ENCODE results near the gene DOCK9. TPM values are rescaled to one million over a fixed set of nuclear protein-coding genes. Genes with fewer than 3 reads are reported as not detected.

Gene DOCK9
- total RNA-seq, 1 experiment from 2014 or later: 30.5 TPM

DNA sequence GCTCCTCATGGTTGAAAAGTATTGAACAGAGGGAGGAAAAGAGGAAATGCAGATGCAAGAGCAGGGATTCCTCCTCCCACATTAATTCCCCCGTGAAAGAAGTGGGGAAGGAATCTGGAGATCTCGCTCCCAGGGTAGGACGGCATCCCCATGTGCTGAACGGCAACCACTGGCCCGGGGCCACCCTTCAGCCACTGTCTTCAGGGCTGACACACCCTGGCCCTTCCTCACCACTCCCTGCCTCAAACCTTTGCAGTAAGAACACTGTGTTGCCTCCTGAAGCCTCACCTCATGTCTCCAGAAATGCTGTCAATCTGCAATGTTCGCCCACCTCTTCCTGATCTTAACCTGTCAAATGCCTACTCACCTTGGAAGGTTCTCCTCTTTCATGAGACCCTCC is 10.9 kb upstream of the DOCK9 start:
- no peak for ATAC-seq
- TF ChIP-seq POLR2AphosphoS5 (IDR thresholded peaks at IDR 0.05; ENCODE audit: low read depth, low read length): no peak
- TF ChIP-seq, protein P1, sequence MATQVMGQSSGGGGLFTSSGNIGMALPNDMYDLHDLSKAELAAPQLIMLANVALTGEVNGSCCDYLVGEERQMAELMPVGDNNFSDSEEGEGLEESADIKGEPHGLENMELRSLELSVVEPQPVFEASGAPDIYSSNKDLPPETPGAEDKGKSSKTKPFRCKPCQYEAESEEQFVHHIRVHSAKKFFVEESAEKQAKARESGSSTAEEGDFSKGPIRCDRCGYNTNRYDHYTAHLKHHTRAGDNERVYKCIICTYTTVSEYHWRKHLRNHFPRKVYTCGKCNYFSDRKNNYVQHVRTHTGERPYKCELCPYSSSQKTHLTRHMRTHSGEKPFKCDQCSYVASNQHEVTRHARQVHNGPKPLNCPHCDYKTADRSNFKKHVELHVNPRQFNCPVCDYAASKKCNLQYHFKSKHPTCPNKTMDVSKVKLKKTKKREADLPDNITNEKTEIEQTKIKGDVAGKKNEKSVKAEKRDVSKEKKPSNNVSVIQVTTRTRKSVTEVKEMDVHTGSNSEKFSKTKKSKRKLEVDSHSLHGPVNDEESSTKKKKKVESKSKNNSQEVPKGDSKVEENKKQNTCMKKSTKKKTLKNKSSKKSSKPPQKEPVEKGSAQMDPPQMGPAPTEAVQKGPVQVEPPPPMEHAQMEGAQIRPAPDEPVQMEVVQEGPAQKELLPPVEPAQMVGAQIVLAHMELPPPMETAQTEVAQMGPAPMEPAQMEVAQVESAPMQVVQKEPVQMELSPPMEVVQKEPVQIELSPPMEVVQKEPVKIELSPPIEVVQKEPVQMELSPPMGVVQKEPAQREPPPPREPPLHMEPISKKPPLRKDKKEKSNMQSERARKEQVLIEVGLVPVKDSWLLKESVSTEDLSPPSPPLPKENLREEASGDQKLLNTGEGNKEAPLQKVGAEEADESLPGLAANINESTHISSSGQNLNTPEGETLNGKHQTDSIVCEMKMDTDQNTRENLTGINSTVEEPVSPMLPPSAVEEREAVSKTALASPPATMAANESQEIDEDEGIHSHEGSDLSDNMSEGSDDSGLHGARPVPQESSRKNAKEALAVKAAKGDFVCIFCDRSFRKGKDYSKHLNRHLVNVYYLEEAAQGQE (IDR thresholded peaks at IDR 0.05; ENCODE audit: insufficient read depth in 1 of 2, low read depth in 2 of 2, low read length in 1 of 2): no peak
- TF ChIP-seq SIN3A (IDR thresholded peaks at IDR 0.05; ENCODE audit: borderline replicate concordance, insufficient read depth, low read depth, low read length): no peak
- TF ChIP-seq TCF7L2 (IDR thresholded peaks at IDR 0.05; ENCODE audit: low read depth, low read length): no peak
- TF ChIP-seq, protein P2, sequence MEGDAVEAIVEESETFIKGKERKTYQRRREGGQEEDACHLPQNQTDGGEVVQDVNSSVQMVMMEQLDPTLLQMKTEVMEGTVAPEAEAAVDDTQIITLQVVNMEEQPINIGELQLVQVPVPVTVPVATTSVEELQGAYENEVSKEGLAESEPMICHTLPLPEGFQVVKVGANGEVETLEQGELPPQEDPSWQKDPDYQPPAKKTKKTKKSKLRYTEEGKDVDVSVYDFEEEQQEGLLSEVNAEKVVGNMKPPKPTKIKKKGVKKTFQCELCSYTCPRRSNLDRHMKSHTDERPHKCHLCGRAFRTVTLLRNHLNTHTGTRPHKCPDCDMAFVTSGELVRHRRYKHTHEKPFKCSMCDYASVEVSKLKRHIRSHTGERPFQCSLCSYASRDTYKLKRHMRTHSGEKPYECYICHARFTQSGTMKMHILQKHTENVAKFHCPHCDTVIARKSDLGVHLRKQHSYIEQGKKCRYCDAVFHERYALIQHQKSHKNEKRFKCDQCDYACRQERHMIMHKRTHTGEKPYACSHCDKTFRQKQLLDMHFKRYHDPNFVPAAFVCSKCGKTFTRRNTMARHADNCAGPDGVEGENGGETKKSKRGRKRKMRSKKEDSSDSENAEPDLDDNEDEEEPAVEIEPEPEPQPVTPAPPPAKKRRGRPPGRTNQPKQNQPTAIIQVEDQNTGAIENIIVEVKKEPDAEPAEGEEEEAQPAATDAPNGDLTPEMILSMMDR (IDR thresholded peaks at IDR 0.05): no peak
- Histone ChIP-seq H3K27ac (ENCODE audit: low read length) (no peak overlapping the region), H3K9me3 (ENCODE audit: control insufficient read depth, insufficient read depth, low read depth, low read length) (no peaks in the 10 kb centered on the region), H3K4me1 (ENCODE audit: control insufficient read depth, insufficient read depth, low read length) (peaks cover 8% of the 10 kb centered on the region), H3K36me3 (ENCODE audit: control insufficient read depth, insufficient read depth, low read length) (no peaks in the 10 kb centered on the region), H3K4me3 (ENCODE audit: low read depth in 2 of 2, low read length in 2 of 2) (no peak overlapping the region), H3K27me3 (ENCODE audit: control insufficient read depth, insufficient read depth, low read length) (no peaks in the 10 kb centered on the region)
- DNase-seq (ENCODE audit: low read depth, low spot score): no peak
- ChIA-PET POLR2A (no interaction called here), CTCF (no interaction called here)
- intact Hi-C loops (cut with micrococcal nuclease; ENCODE audit: unreplicated experiment): no loop called here
- in situ Hi-C loops (cut with HindIII; ENCODE audit: low pct_unique_long_range_greater_than_20kb, low sequenced_read_pairs): no loop called here
- BruUV-seq (replicated peaks): no TSS peak

DNA sequence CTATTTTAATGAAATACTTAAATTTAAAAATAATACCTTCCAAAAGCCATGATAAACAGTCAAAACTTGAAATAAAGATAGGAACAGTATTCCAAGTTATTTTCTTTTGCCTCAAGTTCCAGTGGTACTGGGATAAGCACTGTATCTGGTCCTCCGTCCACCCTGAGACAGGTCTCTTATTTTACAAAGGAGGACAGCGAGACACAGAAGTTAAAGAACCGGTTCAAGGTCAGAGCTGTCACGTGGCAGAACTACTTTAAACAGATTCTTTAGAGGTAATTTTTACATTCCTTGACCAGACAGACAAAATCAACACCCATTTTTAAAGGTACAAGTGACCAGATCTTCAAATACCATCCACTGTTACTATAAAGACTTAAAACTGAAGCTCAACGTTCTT is 10.4 kb upstream of the DOCK9 start:
- no TSS peak for BruUV-seq (replicated peaks)
- TF ChIP-seq SIN3A (IDR thresholded peaks at IDR 0.05; ENCODE audit: borderline replicate concordance, insufficient read depth, low read depth, low read length): no peak
- no peak for TF ChIP-seq TCF7L2 (IDR thresholded peaks at IDR 0.05; ENCODE audit: low read depth, low read length)
- TF ChIP-seq, protein P1 (IDR thresholded peaks at IDR 0.05; ENCODE audit: insufficient read depth in 1 of 2, low read depth in 2 of 2, low read length in 1 of 2): no peak
- no peak for TF ChIP-seq POLR2AphosphoS5 (IDR thresholded peaks at IDR 0.05; ENCODE audit: low read depth, low read length)
- TF ChIP-seq, protein P2 (IDR thresholded peaks at IDR 0.05): no peak
- Histone ChIP-seq H3K9me3 (ENCODE audit: control insufficient read depth, insufficient read depth, low read depth, low read length) (no peaks in the 10 kb centered on the region), H3K36me3 (ENCODE audit: control insufficient read depth, insufficient read depth, low read length) (no peaks in the 10 kb centered on the region), H3K27me3 (ENCODE audit: control insufficient read depth, insufficient read depth, low read length) (no peaks in the 10 kb centered on the region), H3K4me3 (ENCODE audit: low read depth in 2 of 2, low read length in 2 of 2) (no peak overlapping the region), H3K4me1 (ENCODE audit: control insufficient read depth, insufficient read depth, low read length) (peaks cover 8% of the 10 kb centered on the region), H3K27ac (ENCODE audit: low read length) (no peak overlapping the region)
- in situ Hi-C loops (cut with HindIII; ENCODE audit: low pct_unique_long_range_greater_than_20kb, low sequenced_read_pairs) (no loop called here), intact Hi-C loops (cut with micrococcal nuclease; ENCODE audit: unreplicated experiment) (no loop called here)
- POLR2A ChIA-PET: no interaction called here
- CTCF ChIA-PET: no interaction called here
- ATAC-seq (no peak), DNase-seq (ENCODE audit: low read depth, low spot score) (no peak)

All from Panc1 (cell line).